ENCODE data around the gene MBOAT7.

GRCh38 chr19:54218960-54219661 is 29.7 kb upstream of the MBOAT7 start:
- no peak for TF ChIP-seq CTCF (IDR thresholded peaks at IDR 0.05; ENCODE audit: low read depth, low read length, missing input control)
- TF ChIP-seq SP1 (IDR thresholded peaks at IDR 0.05), result no peak
- TF ChIP-seq NR2F2 (IDR thresholded peaks at IDR 0.05), result no peak
